ENCODE data around the gene JPT1. TPM values are rescaled to one million over a fixed set of nuclear protein-coding genes. Genes with fewer than 3 reads are reported as not detected.

JPT1 gene
- total RNA-seq, 5 donors from 2014 or later (not counting 1 experiment from before 2014, with no cell fraction given): 28.3 to 55.8 (median 45.4) TPM

DNA sequence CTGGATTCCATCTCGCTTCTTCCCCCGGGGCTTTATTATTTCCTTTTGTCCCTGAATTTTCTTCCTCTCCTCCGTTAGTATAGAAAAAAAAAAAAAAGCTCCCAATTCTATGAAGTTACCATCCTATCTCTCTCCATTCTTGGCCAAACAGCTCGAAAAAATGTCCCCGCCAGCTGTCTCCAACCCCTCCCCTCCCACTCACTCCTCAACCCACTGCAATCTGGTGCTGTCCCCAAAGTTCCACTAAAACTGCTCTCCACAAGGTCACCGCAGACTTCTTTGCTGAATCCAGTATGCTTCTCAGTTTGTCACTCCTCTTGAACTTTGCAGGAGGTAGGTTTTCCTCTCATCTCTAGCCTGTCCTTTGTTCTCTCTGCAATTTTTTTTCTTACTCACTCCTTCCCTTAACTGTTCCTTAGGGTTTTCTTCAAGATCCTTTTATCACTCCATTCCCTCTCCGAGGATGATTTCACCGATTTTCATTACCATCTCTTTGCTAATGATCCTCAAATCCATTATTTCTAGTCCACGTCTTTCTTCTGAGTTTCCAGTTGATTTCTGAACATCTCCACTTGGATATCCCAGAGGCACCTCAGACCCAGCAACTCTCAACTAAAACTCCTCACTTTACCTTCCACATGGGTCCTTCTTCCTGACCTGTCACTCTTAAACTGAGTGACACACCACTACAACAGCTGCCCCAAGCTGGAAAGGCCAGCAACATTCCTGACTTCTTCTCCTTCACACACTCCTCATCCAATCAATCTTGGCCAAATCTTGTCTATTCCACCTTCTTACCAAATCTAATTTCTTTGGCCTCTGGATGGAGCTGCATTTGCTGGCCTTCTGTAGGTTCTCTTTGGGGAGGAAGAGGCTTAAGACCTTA is 29.9 kb upstream of the JPT1 start:
- H3K4me1 Mint-ChIP-seq: peaks cover 34 to 40% (median 39%) of the 10 kb centered on the region in 3 donors
- ATAC-seq (replicated peaks in 1 of 4) (no peak), DNase-seq (no peak)
- H3K27me3 ChIP-seq (replicated peaks in 1 of 2; ENCODE audit: control insufficient read depth in 2 of 2, extremely low read depth in 1 of 2, insufficient read depth in 2 of 2, low read length in 1 of 2): no peaks in the 10 kb centered on the region
- peaks cover 0 to 12% of the 10 kb centered on the region in 2 donors for H3K36me3 ChIP-seq (ENCODE audit: control insufficient read depth in 2 of 2, extremely low read depth in 1 of 2, insufficient read depth in 1 of 2, low read length in 1 of 2)
- no peak overlapping the region for H3K4me3 ChIP-seq (ENCODE audit: control insufficient read depth in 1 of 2, extremely low read depth in 1 of 2, low read length in 1 of 2)
- H3K27me3 Mint-ChIP-seq: no peaks in the 10 kb centered on the region
- no peaks in the 10 kb centered on the region for H3K9me3 Mint-ChIP-seq
- no peaks in the 10 kb centered on the region for H3K9me3 ChIP-seq
- ChIA-PET POLR2A (interaction anchor here (0.5 to 0.7 kb wide), 5 partner anchors 13 to 225 kb away, joined by 3 to 11 read pairs (median 5); no protein-coding TSS in a partner anchor), CTCF (interaction anchor here (0.6 to 1.3 kb wide), 5 partner anchors 18 to 563 kb away, joined by 3 to 5 read pairs (median 3); no protein-coding TSS in a partner anchor)
- peaks cover 3% of the 10 kb centered on the region for H3K36me3 Mint-ChIP-seq
- H3K4me3 Mint-ChIP-seq: peak overlapping the region; percentile 81 to 89 (median 84)
- peaks cover 20 to 23% of the 10 kb centered on the region in 2 experiments for H3K4me1 ChIP-seq (ENCODE audit: control insufficient read depth in 1 of 2, extremely low read depth in 1 of 2, insufficient read depth in 2 of 2, low read length in 2 of 2)
- WGBS (ENCODE audit: insufficient coverage): 92% methylated on average over 7 of the region's 9 CpGs
- H3K27ac ChIP-seq (ENCODE audit: low read length): peak overlapping the region; percentile 98
- H3K27ac Mint-ChIP-seq: peak overlapping the region; percentile 97 to 98

DNA sequence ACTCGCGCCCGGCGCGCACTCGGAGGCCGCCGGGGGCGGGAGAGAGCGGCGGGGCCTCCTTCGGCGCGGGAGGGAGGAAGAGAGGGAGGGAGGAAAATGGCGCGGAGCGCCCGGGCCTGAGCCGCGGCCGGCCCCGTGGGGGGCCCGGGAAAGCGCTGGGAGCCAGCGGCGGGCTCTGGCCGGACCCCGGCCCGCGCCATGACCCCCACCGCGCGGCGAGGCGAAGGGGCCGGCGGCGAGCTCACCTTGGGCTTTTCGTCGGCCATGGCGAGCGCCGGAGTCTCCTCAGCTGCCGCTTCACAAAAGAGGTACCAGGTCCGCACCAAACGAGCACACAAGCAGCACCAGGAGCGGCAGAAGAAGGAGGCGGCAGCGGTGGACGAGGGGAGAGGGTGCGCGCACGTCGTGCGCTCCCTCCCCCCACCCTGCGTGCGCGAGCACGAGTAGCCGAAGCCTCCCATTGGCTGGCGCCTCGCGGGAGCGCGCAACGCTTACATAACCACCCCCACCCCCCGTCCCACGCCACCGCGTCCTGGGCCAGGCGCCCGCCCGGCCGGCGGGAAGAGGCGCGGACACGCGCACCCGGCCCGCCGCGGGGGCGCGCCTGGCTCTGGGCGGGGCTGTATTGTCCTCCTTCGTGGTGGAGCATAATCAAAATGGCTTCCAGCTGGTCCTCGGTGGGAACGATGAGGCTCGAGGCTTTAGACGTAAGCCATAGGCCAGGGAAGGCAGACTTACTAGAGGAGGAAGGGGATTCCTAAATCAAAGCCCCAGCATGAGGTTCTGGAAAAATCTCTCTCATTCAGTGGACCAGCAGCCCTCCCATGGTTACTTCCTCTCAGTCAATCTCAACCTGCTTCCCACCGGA is 28.5 kb upstream of the JPT1 start, which contains the start of gene SUMO2:
TSS of gene SUMO2 (minus strand) at position 391 of the 868 bp plus-strand sequence. CDS start at position 266, 125 bp downstream.
- POLR2A ChIA-PET: interaction anchor here (0.6 kb wide), 2 partner anchors 78 to 921 kb away, joined by 3 to 5 read pairs; partner anchors contain the start of gene EXOC7 (in 1 of the 2)
- Histone ChIP-seq H3K27ac (ENCODE audit: low read length) (peak within 1 kb of the TSS; percentile 98), H3K4me1 (ENCODE audit: control insufficient read depth in 1 of 2, extremely low read depth in 1 of 2, insufficient read depth in 2 of 2, low read length in 2 of 2) (peaks cover 20 to 37% of the 10 kb centered on the region in 2 experiments), H3K27me3 (replicated peaks in 1 of 2; ENCODE audit: control insufficient read depth in 2 of 2, extremely low read depth in 1 of 2, insufficient read depth in 2 of 2, low read length in 1 of 2) (no peaks in the 10 kb centered on the region), H3K9me3 (no peaks in the 10 kb centered on the region), H3K36me3 (ENCODE audit: control insufficient read depth in 2 of 2, extremely low read depth in 1 of 2, insufficient read depth in 1 of 2, low read length in 1 of 2) (peaks cover 0 to 23% of the 10 kb centered on the region in 2 donors), H3K4me3 (ENCODE audit: control insufficient read depth in 1 of 2, extremely low read depth in 1 of 2, low read length in 1 of 2) (peak within 1 kb of the TSS; percentile 91 to 94)
- Mint-ChIP-seq H3K9me3 (no peaks in the 10 kb centered on the region), H3K4me1 (peaks cover 34 to 46% (median 43%) of the 10 kb centered on the region in 3 donors), H3K4me3 (peak within 1 kb of the TSS; percentile 89 to 92 (median 90)), H3K27me3 (no peaks in the 10 kb centered on the region), H3K27ac (peak within 1 kb of the TSS; percentile 97 to 98), H3K36me3 (peaks cover 3% of the 10 kb centered on the region)
- ATAC-seq (replicated peaks in 1 of 4): peak; percentile 81 to 86 (median 85)
- peak; percentile 89 to 98 (median 94) for DNase-seq
- WGBS (ENCODE audit: insufficient coverage): under 1% methylated on average over 62 of the region's 92 CpGs
- CTCF ChIA-PET: interaction anchor here in 1 of 2 donors (0.6 to 1.3 kb wide), 4 partner anchors 9 to 80 kb away, joined by 4 to 5 read pairs (median 4); no protein-coding TSS in a partner anchor

DNA sequence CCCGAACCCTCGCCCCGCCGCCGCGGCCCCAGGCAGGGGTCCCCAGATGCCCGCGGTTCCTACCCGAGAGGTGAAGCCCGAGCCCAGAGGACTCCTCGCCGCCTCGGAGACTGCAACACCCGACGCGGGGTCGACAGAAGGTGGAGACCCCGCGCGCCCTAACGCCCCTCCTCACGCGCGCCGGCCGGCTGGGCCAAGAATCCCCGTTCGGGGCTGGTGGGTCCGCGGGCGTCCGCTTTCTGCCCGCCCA is 27.9 kb upstream of the JPT1 start:
- peak overlapping the region; percentile 92 to 93 for H3K27ac Mint-ChIP-seq
- Histone ChIP-seq H3K4me3 (ENCODE audit: control insufficient read depth in 1 of 2, extremely low read depth in 1 of 2, low read length in 1 of 2) (peak overlapping the region; percentile 91 to 94), H3K36me3 (ENCODE audit: control insufficient read depth in 2 of 2, extremely low read depth in 1 of 2, insufficient read depth in 1 of 2, low read length in 1 of 2) (peaks cover 0 to 27% of the 10 kb centered on the region in 2 donors), H3K9me3 (no peaks in the 10 kb centered on the region), H3K27me3 (replicated peaks in 1 of 2; ENCODE audit: control insufficient read depth in 2 of 2, extremely low read depth in 1 of 2, insufficient read depth in 2 of 2, low read length in 1 of 2) (no peaks in the 10 kb centered on the region), H3K27ac (ENCODE audit: low read length) (peak overlapping the region; percentile 98), H3K4me1 (ENCODE audit: control insufficient read depth in 1 of 2, extremely low read depth in 1 of 2, insufficient read depth in 2 of 2, low read length in 2 of 2) (peaks cover 20 to 40% of the 10 kb centered on the region in 2 experiments)
- 0% methylated on average over 33 of the region's 33 CpGs for WGBS (ENCODE audit: insufficient coverage)
- ATAC-seq (replicated peaks in 1 of 4): peak; percentile 3 to 12 (median 8)
- DNase-seq: peak in 2 of 35 experiments; percentile 2 to 25
- H3K4me3 Mint-ChIP-seq: peak overlapping the region; percentile 89 to 92 (median 90)
- ChIA-PET CTCF (no interaction called here), POLR2A (no interaction called here)
- no peaks in the 10 kb centered on the region for H3K27me3 Mint-ChIP-seq
- peaks cover 34 to 46% (median 43%) of the 10 kb centered on the region in 3 donors for H3K4me1 Mint-ChIP-seq
- H3K9me3 Mint-ChIP-seq: no peaks in the 10 kb centered on the region
- H3K36me3 Mint-ChIP-seq: peaks cover 3% of the 10 kb centered on the region

DNA sequence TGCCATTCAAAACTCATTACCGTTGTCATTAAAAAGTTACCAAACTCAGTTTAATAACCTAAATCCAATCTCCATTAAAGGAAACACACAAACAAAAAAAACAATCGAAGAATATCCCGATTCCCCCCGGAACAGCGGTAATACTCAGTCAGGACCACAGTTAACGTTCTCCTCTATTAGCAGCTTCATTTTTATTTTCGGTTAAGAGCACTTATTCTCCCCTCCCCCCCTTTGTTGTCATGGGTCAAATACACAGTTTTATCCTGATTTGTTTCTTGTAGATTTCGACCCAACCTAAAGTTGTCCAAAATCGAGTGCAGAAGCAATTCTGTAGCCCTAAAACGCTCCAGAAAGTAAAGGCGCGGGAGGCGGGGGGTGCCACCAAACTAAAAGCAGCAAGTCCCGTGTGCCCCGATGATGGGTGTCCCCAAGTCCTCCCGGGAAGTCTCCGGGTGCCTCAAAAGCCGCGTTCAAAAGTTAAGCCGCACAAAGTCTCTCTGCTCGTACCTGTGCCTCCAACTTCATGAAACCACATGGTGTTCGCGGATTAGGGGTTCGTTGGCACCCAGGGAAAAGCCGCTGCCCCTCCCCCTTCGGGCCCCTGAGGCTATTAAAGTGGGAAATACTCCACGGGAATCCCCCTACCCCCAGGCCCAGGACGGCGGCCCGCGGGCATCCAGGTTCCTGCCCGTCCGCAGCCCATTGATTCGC is 27.5 kb upstream of the JPT1 start:
- peak in 34 of 35 experiments; percentile 1 to 65 (median 25) for DNase-seq
- ChIA-PET CTCF (interaction anchor here in 1 of 2 donors (0.6 to 2.0 kb wide), 3 partner anchors 10 to 109 kb away, joined by 3 to 9 read pairs (median 5); no protein-coding TSS in a partner anchor), POLR2A (no interaction called here)
- Mint-ChIP-seq H3K9me3 (no peaks in the 10 kb centered on the region), H3K4me1 (peaks cover 36 to 47% (median 44%) of the 10 kb centered on the region in 3 donors), H3K36me3 (peaks cover 4% of the 10 kb centered on the region), H3K27ac (peak overlapping the region; percentile 92 to 93), H3K4me3 (peak overlapping the region; percentile 89 to 92 (median 90)), H3K27me3 (no peaks in the 10 kb centered on the region)
- Histone ChIP-seq H3K27ac (ENCODE audit: low read length) (peak overlapping the region; percentile 98), H3K27me3 (replicated peaks in 1 of 2; ENCODE audit: control insufficient read depth in 2 of 2, extremely low read depth in 1 of 2, insufficient read depth in 2 of 2, low read length in 1 of 2) (no peaks in the 10 kb centered on the region), H3K4me1 (ENCODE audit: control insufficient read depth in 1 of 2, extremely low read depth in 1 of 2, insufficient read depth in 2 of 2, low read length in 2 of 2) (peaks cover 20 to 43% of the 10 kb centered on the region in 2 experiments), H3K4me3 (ENCODE audit: control insufficient read depth in 1 of 2, extremely low read depth in 1 of 2, low read length in 1 of 2) (peak overlapping the region; percentile 91 to 94), H3K9me3 (no peaks in the 10 kb centered on the region), H3K36me3 (ENCODE audit: control insufficient read depth in 2 of 2, extremely low read depth in 1 of 2, insufficient read depth in 1 of 2, low read length in 1 of 2) (peaks cover 0 to 29% of the 10 kb centered on the region in 2 donors)
- 0% methylated on average over 34 of the region's 34 CpGs for WGBS (ENCODE audit: insufficient coverage)
- peak in 2 of 4 experiments; percentile 0 to 11 for ATAC-seq (replicated peaks in 1 of 4)

DNA sequence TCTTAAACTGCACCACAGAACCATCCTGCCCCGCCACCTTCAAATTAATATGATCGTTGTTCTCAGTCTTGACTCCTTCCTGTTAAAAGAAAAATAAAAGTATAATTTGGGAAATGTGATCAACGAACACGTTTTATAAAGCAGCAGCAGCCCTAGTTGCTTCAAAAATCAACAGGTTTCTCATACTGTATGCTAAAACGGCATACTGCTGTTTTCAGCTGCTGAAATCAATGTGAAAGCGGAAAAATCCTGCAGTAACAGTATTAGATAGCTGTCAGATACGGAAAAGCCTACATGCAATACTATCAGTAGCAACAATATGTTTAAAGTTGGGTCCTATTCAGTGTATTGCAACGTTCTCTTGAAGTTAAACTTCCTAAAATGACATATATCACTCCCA is 26.8 kb upstream of the JPT1 start:
- peak overlapping the region; percentile 89 to 92 (median 90) for H3K4me3 Mint-ChIP-seq
- Histone ChIP-seq H3K4me1 (ENCODE audit: control insufficient read depth in 1 of 2, extremely low read depth in 1 of 2, insufficient read depth in 2 of 2, low read length in 2 of 2) (peaks cover 20 to 45% of the 10 kb centered on the region in 2 experiments), H3K4me3 (ENCODE audit: control insufficient read depth in 1 of 2, extremely low read depth in 1 of 2, low read length in 1 of 2) (peak overlapping the region; percentile 91 to 94), H3K9me3 (no peaks in the 10 kb centered on the region), H3K27me3 (replicated peaks in 1 of 2; ENCODE audit: control insufficient read depth in 2 of 2, extremely low read depth in 1 of 2, insufficient read depth in 2 of 2, low read length in 1 of 2) (no peaks in the 10 kb centered on the region), H3K36me3 (ENCODE audit: control insufficient read depth in 2 of 2, extremely low read depth in 1 of 2, insufficient read depth in 1 of 2, low read length in 1 of 2) (peaks cover 0 to 36% of the 10 kb centered on the region in 2 donors), H3K27ac (ENCODE audit: low read length) (no peak overlapping the region)
- ATAC-seq (replicated peaks in 1 of 4) (no peak), DNase-seq (no peak)
- H3K27ac Mint-ChIP-seq: peak overlapping the region; percentile 92 to 93
- no peaks in the 10 kb centered on the region for H3K27me3 Mint-ChIP-seq
- peaks cover 40 to 51% (median 47%) of the 10 kb centered on the region in 3 donors for H3K4me1 Mint-ChIP-seq
- ChIA-PET CTCF (interaction anchor here in 1 of 2 donors (0.6 to 2.0 kb wide), 4 partner anchors 9 to 109 kb away, joined by 3 to 9 read pairs (median 5); no protein-coding TSS in a partner anchor), POLR2A (no interaction called here)
- peaks cover 8% of the 10 kb centered on the region for H3K36me3 Mint-ChIP-seq
- no peaks in the 10 kb centered on the region for H3K9me3 Mint-ChIP-seq
- 20% methylated on average over 1 of the region's 8 CpGs for WGBS (ENCODE audit: insufficient coverage)
